Stimulated activated CD4-positive, alpha-beta T cell treated with anti-CD3 and anti-CD28 coated beads, Interleukin-2, amount 100 ng/mL, for 48 hours (primary cell): ENCODE results near the gene MGAT1.
A peak's percentile ranks its signal among the peaks of the same experiment; 100 is the strongest.
"Not testable (repeated sequence)": the region's sequence is repeated elsewhere in the genome, so short reads cannot be mapped to it uniquely, and the experiment has no call there.

ENCODE experiments used
- DNase-seq, 2 donors: peaks; one replicate each; pipeline ENCODE4 v3.0.0-alpha.2; 2020

Gene MGAT1

DNA sequence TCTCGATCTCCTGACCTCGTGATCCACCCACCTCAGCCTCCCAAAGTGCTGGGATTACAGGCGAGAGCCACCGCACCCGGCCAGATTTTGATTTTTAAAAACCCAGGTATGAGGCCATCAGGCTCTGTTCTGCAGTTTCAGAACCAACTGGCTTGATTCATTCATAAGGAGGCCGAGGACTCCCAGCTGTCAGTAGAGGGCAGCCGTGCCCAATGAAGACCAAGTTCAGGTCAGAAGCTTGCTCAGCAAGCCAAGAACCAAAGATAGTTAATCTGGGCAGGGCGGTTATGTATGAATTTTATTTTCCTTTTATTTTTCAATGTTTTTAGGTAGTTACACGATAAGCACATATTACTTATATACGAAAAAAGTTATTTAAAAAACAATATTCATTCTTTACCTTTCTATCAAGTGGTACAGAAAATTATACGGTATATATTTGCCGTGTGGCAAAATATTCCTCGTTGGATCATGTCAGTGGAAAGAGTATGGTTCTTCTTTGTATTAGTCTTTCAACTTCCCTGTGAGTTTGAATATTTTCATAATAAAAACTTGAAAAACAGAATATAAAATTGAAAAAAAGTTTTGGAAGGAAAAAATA, 18.0 kb downstream of the MGAT1 start:
- DNase-seq: peak; percentile 46 to 59

DNA sequence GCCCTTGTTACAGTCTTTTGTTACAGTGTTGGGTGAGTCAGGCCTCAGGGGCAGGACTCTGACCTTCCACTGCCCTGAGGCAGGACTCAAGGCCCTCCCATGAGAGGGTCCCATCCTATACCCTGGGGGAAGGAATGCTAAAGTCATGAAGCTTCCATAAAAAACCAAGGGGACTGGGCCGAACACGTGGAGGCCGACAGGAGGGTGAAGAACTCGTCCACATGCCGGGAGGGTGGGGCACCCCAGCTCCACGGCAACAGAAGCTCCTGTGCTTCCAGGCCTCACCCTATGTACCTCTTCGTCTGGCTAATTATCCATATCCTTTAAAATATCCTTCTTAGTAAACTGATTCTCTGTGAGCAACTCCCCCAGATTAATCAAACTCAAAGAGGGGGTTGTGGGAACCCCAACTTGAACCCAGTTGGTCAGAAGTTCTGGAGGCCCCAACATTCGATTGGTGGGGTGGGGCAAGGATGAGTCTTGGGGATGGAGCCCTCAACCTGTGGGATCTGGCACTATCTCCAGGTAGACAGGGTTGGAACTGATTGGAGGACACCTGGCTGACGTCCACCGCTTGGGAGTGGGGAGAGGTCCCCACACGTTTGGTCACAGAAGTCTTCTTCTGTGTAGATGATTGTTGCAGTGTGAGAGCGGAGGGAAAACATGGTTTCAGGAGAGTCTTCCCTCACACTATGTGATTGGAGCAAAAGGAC, 19.1 kb downstream of the MGAT1 start:
- no peak for DNase-seq

DNA sequence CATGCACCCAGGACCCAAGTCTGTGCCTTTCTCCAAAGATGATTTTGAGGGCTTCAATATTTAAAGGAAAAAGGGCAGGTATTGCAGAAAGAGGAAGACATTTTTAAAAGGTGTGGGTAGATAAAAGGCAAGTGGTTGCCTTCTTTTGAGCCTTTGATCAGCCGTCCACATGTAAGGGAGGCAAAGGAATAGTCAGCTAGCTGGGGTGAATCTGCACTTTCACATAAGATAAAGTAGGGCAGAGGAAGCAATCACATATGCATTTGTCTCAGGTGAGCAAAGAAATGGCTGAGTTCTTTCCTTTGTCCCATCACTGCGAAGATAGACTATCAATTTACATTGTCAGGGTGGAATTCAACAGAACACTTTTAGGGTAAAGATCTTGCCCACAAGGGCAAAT, 19.9 kb downstream of the MGAT1 start:
- no peak for DNase-seq

DNA sequence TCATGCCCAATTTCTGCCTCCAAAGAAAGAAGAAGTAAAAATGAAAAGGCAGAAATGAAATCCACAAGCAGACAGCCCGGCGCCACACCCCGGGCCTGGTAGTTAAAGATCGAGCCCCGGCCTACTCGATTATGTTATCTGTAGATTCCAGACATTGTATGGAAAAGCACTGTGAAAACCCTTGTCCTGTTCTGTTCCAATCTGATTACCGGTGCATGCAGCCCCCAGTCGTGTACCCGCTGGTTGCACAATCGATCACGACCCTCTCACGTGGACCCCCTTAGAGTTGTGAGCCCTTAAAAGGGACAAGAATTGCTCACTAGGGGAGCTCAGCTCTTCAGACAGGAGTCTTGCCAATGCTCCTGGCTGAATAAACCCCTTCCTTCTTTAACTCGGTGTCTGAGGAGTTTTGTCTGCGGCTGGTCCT, 20.7 kb downstream of the MGAT1 start:
- DNase-seq: not testable (repeated sequence)

DNA sequence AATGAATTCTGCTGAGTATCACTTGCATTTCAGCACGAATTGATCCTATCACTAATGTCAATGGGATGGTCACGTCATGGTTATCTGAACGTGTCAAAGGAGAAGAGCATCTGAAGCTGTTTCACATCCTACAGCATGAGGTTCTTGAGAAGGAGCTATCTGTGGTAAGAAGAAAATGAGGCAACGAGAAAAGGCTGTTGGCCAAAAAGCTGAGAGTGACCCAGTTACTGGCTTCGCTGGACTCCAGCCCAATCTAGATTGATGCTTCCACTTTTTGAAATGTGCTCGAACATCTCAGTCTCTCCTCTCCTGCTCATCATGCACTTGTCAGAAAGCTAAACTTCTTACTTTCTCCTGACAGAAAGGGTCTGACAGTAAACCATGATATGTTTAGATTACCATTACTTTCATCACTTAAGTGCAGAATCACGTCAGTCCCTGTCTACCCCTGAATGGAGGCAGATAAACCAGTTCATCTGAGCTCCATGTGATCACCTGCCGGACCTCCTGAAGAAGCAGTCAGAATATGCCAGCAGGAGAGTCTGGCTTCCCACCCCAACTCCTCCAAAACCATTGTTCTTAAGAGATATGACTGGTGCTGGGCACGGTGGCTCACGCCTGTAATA, 22.5 kb downstream of the MGAT1 start:
- no peak for DNase-seq

DNA sequence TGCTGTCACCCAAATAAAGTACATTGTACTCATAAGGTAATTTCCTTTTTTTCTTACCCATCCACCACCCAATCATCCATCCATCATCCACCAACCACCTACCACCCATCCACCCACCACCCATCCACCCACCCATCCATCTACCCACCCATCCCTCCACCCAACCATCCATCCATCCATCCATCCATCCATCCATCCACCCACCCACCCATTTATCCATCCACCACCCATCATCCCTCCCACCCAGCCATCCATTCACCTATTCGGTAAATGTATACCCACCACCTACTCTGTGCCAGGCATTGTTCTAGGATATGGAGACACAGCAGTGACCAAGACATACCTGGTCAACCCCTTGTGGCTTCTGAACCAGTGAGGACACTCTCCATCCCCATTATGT, 25.1 kb downstream of the MGAT1 start:
- no peak for DNase-seq

DNA sequence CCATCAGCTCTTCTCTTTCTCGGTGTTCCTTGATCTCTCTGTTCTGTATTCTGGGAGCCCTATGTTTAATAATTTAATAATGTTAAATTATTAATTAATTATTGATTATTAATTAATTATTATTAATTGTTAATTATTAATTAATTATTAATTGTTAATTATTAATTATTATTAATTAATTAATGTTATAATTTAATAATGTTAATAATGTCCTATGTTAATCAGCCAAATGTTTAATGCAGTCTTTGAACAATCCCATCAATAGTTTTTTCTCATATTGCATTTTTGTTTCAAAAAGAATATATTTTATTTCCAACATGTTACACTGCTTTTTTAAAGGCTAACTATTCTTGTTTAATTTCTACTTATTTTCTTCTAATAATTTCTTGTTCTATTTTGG, 26.2 kb downstream of the MGAT1 start:
- DNase-seq: no peak

DNA sequence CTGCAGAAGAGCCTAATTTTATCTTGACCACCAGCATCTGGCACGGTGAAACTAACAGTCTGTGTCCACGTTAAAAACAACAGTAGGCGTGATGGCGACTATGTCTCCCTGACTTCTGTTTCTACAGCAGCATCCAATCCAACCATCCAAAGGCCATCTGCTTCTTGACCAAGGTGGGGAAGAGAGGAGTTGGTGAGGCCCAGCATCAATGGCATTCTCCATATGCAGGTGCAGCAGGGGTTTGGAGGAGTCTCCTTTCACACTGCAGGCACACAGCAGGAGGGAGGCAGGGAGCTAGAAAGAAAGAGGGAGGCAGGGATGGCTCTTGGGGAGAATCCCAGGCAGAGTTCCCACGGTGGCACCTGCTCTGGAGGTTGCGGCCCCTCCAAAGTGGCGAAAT, 27.0 kb downstream of the MGAT1 start:
- DNase-seq: no peak

DNA sequence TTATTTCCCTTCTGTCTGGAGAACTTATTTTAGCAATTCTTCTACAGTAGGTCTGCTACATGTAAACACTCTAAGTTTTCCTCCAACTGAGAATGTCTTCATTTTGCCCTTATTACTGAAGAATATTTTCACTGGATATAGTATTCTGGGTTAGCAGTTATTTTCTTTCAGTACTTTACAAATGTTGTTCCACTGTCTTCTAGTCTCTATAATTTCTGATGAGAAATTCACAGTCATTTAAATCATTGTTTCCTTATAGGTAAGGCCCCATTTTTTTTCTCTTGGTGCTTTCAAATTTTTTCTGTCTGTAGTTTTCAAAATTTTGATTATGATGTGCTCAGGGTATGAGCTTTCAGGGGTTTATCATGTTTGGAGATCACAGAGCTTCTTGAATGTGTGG, 30.8 kb downstream of the MGAT1 start:
- no peak for DNase-seq

DNA sequence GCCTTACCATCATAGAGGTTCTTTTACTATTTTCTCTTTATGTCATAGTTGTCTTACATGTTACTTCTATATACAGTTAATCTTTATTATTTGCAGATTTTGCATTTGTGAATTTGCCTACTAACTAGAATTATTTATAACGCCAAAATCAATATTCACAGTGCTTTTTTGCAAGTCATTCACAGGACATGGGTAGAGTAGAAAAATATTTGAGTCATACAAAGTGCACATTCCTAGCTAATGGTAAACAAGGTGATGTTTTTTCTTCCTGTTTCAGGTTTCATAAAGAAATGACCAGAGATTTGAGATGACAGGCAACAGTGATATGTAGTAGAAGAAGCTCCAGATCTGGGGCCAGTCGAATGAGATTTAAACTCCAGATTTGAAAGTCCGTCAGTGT, 32.8 kb downstream of the MGAT1 start:
- no peak for DNase-seq

DNA sequence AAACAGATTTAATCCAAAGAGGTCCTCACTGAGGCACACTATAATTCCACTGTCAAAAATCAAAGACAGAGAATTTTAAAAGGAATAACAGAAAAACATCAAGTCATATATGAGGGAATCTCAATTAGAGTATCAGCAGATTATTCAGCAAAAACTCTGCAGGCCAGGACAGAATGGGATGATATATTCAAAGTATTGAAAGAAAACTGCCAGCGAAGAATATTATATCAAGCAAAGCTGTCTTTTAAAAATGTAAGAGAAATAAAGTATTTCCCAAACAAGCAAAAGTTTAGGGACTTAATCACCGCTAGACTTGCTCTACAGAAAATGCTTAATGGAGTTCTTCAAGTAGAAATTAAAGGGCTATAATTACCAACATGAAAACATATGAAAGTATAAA, 47.0 kb downstream of the MGAT1 start:
- DNase-seq: no peak

DNA sequence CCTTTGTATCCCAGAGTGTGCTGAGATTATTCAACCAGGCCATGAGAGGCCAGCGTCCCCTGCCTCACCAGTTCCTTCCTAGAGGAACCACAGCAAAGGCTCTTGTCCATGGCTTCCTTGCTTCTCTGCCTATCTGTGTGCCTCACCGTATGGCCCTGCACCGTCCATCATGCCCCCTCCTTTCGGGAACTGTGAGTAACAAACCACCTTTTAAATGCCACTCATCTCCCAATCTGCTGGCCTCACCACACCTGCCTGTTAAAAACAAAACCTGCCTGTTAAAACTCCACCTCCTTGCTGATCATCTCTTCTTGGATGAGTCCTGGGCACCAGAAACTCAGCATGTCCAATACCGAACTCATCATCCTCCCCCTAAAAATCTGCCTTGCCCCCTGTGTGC, 58.4 kb downstream of the MGAT1 start:
- DNase-seq: no peak

DNA sequence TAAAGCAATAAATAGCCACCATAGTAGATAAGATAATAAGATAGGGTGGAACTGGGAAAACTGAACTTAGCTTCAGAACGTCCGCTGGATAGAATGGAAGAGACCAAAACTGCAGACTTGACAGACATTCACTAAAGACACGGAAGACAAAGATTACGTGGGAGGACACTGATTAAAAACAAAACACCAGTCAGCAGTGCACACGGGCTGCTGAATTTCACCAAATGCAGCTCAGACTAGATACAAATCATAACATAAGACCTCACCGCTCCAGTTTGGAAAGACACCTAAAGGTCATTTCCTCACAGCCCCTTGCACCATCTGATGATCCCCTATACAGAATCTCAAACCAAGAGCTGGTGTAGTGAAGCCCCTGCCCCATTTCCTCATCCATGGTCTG, 59.9 kb downstream of the MGAT1 start:
- no peak for DNase-seq

DNA sequence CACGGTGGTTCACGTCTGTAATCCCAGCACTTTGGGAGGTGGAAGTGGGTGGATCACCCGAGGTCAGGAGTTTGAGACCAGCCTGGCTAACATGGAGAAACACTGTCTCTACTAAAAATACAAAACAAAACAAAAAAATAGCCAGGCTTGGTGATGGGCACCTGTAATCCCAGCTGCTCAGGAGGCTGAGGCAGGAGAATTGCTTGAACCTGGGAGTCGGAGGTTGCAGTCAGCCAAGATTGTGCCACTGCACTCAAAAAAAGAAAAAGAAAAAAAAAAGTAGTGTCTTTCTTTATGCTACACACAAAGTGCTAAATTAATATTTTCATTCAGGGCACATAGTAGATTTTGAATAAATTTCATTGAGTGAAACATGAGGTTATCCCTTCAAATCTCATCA, 61.7 kb downstream of the MGAT1 start:
- DNase-seq: not testable (repeated sequence)

DNA sequence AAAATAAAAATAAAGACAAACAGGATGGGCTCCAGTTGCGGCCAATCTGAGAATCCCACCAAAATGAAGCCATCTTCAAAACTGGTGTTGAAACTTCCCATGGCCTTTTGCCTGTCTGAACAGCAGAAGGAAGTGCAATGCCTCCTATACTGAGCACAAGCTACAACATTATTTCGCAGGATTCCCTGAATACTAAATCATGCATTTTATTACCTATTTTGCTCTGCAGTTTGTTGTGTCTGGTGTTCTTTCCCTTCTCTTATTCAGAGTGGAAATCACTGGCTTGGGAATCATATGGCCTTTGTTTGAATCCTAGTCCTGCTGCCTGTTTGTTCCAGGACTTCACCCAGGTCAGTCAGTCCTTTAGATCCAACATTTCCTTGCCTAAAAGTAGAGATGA, 62.6 kb downstream of the MGAT1 start, which contains the start of gene OR2Y1:
Gene OR2Y1 (minus strand): TSS at position 101 of the 400 bp plus-strand sequence. CDS start 0 bp downstream, at position 101.
- no peak for DNase-seq

DNA sequence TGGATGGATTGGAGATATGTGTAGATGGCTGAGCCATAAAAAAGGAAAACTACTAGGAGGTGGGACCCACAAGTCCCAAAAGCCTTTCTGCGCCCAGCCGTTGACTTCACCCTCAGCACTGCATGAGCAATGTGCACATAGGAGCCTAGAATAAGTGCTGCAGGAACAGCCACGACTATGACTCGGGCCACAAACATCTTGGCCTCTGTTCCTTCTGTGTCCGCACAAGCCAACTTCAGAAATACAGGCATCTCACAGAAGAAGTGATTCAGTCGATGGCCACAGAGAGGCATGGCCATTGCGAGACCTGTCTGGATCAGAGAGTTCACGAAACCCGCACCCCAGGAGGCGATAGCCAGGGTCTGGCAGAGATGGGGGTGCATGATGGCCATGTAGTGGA, 63.3 kb downstream of the MGAT1 start:
- no peak for DNase-seq

DNA sequence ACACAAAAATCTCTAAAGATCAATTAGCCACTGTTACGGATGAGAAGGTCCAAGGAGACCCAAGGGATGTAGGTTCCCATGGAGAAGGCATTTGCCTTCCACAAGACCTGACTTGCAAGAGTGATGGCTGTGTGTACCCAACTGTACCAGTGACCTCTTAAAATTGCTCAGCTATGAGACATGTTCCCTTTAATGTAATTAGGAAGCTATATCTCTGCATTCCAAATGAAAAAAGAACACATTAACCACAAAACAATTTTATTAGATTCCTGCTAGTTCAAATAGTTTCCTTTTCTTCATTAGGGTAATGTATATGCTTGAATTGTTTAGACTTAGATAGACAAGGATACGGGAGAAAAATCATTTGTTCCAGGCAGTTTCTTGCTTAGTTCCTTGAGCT, 66.1 kb downstream of the MGAT1 start:
- no peak for DNase-seq
